Fibroblast of pulmonary artery (primary cell): ENCODE data around the gene KCNN1.

ENCODE experiments used
- DNase-seq: peaks from one replicate; pipeline ENCODE4 v3.0.0-alpha.2; 2010; ENCODE audit warnings: low read depth
- H3K4me3 ChIP-seq: replicated peaks from 2 replicates; pipeline ENCODE4 v1.5.1; 2011; ENCODE audit warnings: low read depth, mild to moderate bottlenecking, control low read depth, low read length, moderate library complexity
- CTCF ChIP-seq: IDR thresholded peaks from 2 replicates; pipeline ENCODE4 v1.5.1; 2011; ENCODE audit warnings: mild to moderate bottlenecking, control low read depth, low read length, inconsistent platforms; ENCODE audit errors: missing control alignments

KCNN1 gene

GRCh38 chr19:17951990-17952976, 14.6 kb upstream of the KCNN1 start:
- H3K4me3 ChIP-seq = no peak overlapping the region
- TF ChIP-seq CTCF = no peak
- no peak for DNase-seq

GRCh38 chr19:17953316-17953801, 13.5 kb upstream of the KCNN1 start:
- DNase-seq = no peak
- TF ChIP-seq CTCF = no peak
- H3K4me3 ChIP-seq = no peak overlapping the region

GRCh38 chr19:17953869-17954268, 13.0 kb upstream of the KCNN1 start:
- no peak for TF ChIP-seq CTCF
- no peak overlapping the region for H3K4me3 ChIP-seq
- no peak for DNase-seq

GRCh38 chr19:17954401-17954800, 12.5 kb upstream of the KCNN1 start:
- H3K4me3 ChIP-seq = no peak overlapping the region
- no peak for DNase-seq
- TF ChIP-seq CTCF = no peak

GRCh38 chr19:17957149-17957849, 9.6 kb upstream of the KCNN1 start:
- DNase-seq = no peak
- no peak overlapping the region for H3K4me3 ChIP-seq
- no peak for TF ChIP-seq CTCF

- TF ChIP-seq CTCF = no peak
- no peak overlapping the region for H3K4me3 ChIP-seq
- no peak for DNase-seq
Observed at GRCh38 chr19:17957885-17958284, 9.0 kb upstream of the KCNN1 start.
